Hepatocyte (in vitro differentiated cells): ENCODE data around the gene ABHD17A. TPM values are rescaled to one million over a fixed set of nuclear protein-coding genes. Genes with fewer than 3 reads are reported as not detected.
"Not testable (repeated sequence)": the region's sequence is repeated elsewhere in the genome, so short reads cannot be mapped to it uniquely, and the experiment has no call there.

Experiments
- DNase-seq: peaks from one replicate; pipeline ENCODE4 v3.0.0-alpha.2; 2016; ENCODE audit warnings: low spot score
- H2AFZ ChIP-seq: fragments of 200-600 bp; sonication (generic); 2 replicates; pipeline ENCODE4 v1.6.0; 2016; ENCODE audit warnings: antibody characterized with exemption, mild to moderate bottlenecking
- H3K27ac ChIP-seq: fragments of 200-600 bp; sonication (generic); 2 replicates; pipeline ENCODE4 v1.5.1; 2016; ENCODE audit warnings: mild to moderate bottlenecking
- H3K27me3 ChIP-seq: fragments of 200-600 bp; sonication (generic); 2 replicates; pipeline ENCODE4 v1.6.1; 2016
- H3K36me3 ChIP-seq: fragments of 200-600 bp; sonication (generic); replicated peaks from 2 replicates; pipeline ENCODE4 v1.5.1; 2016; ENCODE audit warnings: low read depth; ENCODE audit not compliant: insufficient read depth
- H3K4me1 ChIP-seq: fragments of 200-600 bp; sonication (generic); 2 replicates; pipeline ENCODE4 v1.5.1; 2016; ENCODE audit warnings: mild to moderate bottlenecking, moderate library complexity; ENCODE audit not compliant: insufficient read depth
- H3K4me2 ChIP-seq: fragments of 200-600 bp; sonication (generic); 2 replicates; pipeline ENCODE4 v1.6.0; 2016
- H3K4me3 ChIP-seq: fragments of 200-600 bp; sonication (generic); 2 replicates; pipeline ENCODE4 v1.5.1; 2016; ENCODE audit warnings: mild to moderate bottlenecking
- H3K79me2 ChIP-seq: fragments of 200-600 bp; sonication (generic); 2 replicates; pipeline ENCODE4 v1.6.0; 2017; ENCODE audit warnings: mild to moderate bottlenecking
- H3K9me2 ChIP-seq: fragments of 200-600 bp; sonication (generic); replicated peaks from 2 replicates; pipeline ENCODE4 v1.6.0; 2017; ENCODE audit warnings: mild to moderate bottlenecking; ENCODE audit not compliant: insufficient read depth
- H3K9me3 ChIP-seq: fragments of 200-600 bp; sonication (generic); 2 replicates; pipeline ENCODE4 v1.5.1; 2016; ENCODE audit warnings: low read depth, mild to moderate bottlenecking
- H4K20me1 ChIP-seq: fragments of 200-600 bp; sonication (generic); 2 replicates; pipeline ENCODE4 v1.6.0; 2016; ENCODE audit warnings: mild to moderate bottlenecking; ENCODE audit not compliant: insufficient read depth, poor library complexity, severe bottlenecking
- EZH2 ChIP-seq: fragments of 200-600 bp; sonication (generic); IDR thresholded peaks from 2 replicates; pipeline ENCODE4 v1.6.1; 2016; ENCODE audit warnings: antibody characterized with exemption, mild to moderate bottlenecking, borderline replicate concordance
- EZH2phosphoT487 ChIP-seq: fragments of 200-600 bp; sonication (generic); IDR thresholded peaks from one replicate; pipeline ENCODE4 v1.6.1; 2018; ENCODE audit warnings: antibody characterized with exemption, mild to moderate bottlenecking, low read depth, moderate library complexity; ENCODE audit not compliant: unreplicated experiment, severe bottlenecking
- WGBS: methylation state at CpG from one replicate; pipeline ENCODE4 v1.1.6; 2016; ENCODE audit warnings: low lambda C conversion rate; ENCODE audit errors: missing lambda C conversion rate; 5-methylcytosine and 5-hydroxymethylcytosine counted together
- polyA plus RNA-seq: library from polyadenylated mRNA; unstranded; fragments of >200 nt; fragmentation: Nextera tagmentation; extraction: Ambion mirVana; gene quantifications from 2 replicates; pipeline ENCODE4 v1.2.1, GENCODE V29; 2016
- total RNA-seq: library from RNA; depleted of rRNA; stranded (reverse); fragments of >200 nt; gene quantifications from 2 replicates; pipeline ENCODE4 v1.2.3, GENCODE V29; 2014
- TF ChIP-seq, protein P1 (sequence below): fragments of 200-600 bp; sonication (generic); IDR thresholded peaks from 2 replicates; pipeline ENCODE4 v1.5.1; 2016; ENCODE audit warnings: antibody characterized with exemption, mild to moderate bottlenecking; ENCODE audit not compliant: poor library complexity

Gene ABHD17A
- total and polyA plus RNA-seq, 2 experiments from 2014 or later = 62.5 to 102 TPM

GRCh38 chr19:1893791-1894190, 8.5 kb upstream of the ABHD17A start:
- 82% methylated on average over 16 of the region's 17 CpGs for WGBS
- H3K27me3 ChIP-seq = no peaks in the 10 kb centered on the region
- TF ChIP-seq EZH2 (no peak), EZH2phosphoT487 (no peak)
- TF ChIP-seq, protein P1, sequence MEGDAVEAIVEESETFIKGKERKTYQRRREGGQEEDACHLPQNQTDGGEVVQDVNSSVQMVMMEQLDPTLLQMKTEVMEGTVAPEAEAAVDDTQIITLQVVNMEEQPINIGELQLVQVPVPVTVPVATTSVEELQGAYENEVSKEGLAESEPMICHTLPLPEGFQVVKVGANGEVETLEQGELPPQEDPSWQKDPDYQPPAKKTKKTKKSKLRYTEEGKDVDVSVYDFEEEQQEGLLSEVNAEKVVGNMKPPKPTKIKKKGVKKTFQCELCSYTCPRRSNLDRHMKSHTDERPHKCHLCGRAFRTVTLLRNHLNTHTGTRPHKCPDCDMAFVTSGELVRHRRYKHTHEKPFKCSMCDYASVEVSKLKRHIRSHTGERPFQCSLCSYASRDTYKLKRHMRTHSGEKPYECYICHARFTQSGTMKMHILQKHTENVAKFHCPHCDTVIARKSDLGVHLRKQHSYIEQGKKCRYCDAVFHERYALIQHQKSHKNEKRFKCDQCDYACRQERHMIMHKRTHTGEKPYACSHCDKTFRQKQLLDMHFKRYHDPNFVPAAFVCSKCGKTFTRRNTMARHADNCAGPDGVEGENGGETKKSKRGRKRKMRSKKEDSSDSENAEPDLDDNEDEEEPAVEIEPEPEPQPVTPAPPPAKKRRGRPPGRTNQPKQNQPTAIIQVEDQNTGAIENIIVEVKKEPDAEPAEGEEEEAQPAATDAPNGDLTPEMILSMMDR = no peak
- no peaks in the 10 kb centered on the region for H3K36me3 ChIP-seq
- no peak overlapping the region for H2AFZ ChIP-seq
- H3K4me1 ChIP-seq = no peaks in the 10 kb centered on the region
- no peaks in the 10 kb centered on the region for H3K79me2 ChIP-seq
- H3K9me3 ChIP-seq = no peaks in the 10 kb centered on the region
- H3K9me2 ChIP-seq = no peaks in the 10 kb centered on the region
- no peak overlapping the region for H3K4me3 ChIP-seq
- no peaks in the 10 kb centered on the region for H4K20me1 ChIP-seq
- no peak overlapping the region for H3K27ac ChIP-seq
- no peak for DNase-seq
- H3K4me2 ChIP-seq = no peak overlapping the region

DNA sequence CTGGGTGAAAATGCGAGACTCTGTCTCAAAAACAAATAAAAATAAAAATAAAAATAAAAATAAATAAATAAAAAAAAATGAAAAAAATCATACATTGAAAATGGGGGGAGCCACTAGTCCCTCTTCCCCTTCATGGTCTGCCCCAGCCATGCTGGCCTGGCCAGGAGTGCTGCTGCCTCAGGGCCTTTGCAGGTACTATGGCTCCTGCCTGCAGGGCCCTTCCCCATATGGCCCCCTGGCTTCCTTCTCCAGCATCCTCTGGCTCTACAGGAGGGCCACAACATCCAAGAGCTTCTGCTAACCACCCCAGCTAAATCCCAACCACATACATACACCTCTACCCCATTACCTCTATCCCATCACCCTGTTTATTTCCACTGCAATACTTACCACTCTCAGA, 4.6 kb upstream of the ABHD17A start:
- H3K9me2 ChIP-seq = no peaks in the 10 kb centered on the region
- TF ChIP-seq EZH2 = no peak
- TF ChIP-seq, protein P1 = no peak
- TF ChIP-seq EZH2phosphoT487 = no peak
- H3K9me3 ChIP-seq = no peaks in the 10 kb centered on the region
- H3K79me2 ChIP-seq = peaks cover 1% of the 10 kb centered on the region
- 100% methylated on average over 1 of the region's 1 CpG for WGBS
- no peak overlapping the region for H2AFZ ChIP-seq
- DNase-seq = no peak
- no peaks in the 10 kb centered on the region for H3K27me3 ChIP-seq
- no peak overlapping the region for H3K4me3 ChIP-seq
- no peak overlapping the region for H3K4me2 ChIP-seq
- no peaks in the 10 kb centered on the region for H4K20me1 ChIP-seq
- H3K27ac ChIP-seq = no peak overlapping the region
- H3K4me1 ChIP-seq = peaks cover 2% of the 10 kb centered on the region
- no peaks in the 10 kb centered on the region for H3K36me3 ChIP-seq

- Histone ChIP-seq H3K9me3 (no peaks in the 10 kb centered on the region), H3K36me3 (no peaks in the 10 kb centered on the region), H3K27ac (no peak overlapping the region), H3K4me1 (peaks cover 13% of the 10 kb centered on the region), H4K20me1 (peaks cover 14% of the 10 kb centered on the region), H3K4me3 (no peak overlapping the region), H3K4me2 (no peak overlapping the region), H3K9me2 (no peaks in the 10 kb centered on the region), H2AFZ (no peak overlapping the region), H3K27me3 (no peaks in the 10 kb centered on the region), H3K79me2 (peaks cover 17% of the 10 kb centered on the region)
- TF ChIP-seq EZH2phosphoT487 (no peak), EZH2 (no peak)
- TF ChIP-seq, protein P1 = no peak
- DNase-seq = no peak
- WGBS = 80% methylated on average over 5 of the region's 5 CpGs
Measured at GRCh38 chr19:1888385-1888784, 3.1 kb upstream of the ABHD17A start.

DNA sequence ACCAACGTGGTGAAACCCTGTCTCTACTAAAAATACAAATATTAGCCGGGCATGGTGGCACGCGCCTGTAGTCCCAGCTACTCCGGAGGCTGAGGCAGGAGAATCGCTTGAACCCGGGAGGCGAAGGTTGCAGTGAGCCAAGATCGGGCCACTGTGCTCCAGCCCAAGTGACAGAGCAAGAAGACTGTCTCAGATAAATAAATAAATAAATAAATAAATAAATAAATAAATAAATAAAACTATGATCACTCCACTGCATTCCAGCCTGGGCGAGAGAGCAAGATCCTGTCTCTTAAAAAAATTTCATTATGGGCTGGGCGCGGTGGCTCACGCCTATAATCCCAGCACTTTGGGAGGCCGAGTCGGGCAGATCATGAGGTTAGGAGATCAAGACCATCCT, 1.1 kb upstream of the ABHD17A start:
- H3K79me2 ChIP-seq = peaks cover 35% of the 10 kb centered on the region
- not testable (repeated sequence) for H3K27ac ChIP-seq, H3K9me2 ChIP-seq, H3K36me3 ChIP-seq, H2AFZ ChIP-seq, H3K4me2 ChIP-seq, H3K4me3 ChIP-seq, H3K9me3 ChIP-seq, H3K27me3 ChIP-seq, DNase-seq
- H3K4me1 ChIP-seq = peaks cover 22% of the 10 kb centered on the region
- WGBS = 95% methylated on average over 15 of the region's 15 CpGs
- H4K20me1 ChIP-seq = peaks cover 32% of the 10 kb centered on the region
